Skeletal muscle satellite cell (primary cell): Measurements from ENCODE around the gene SENP1.

Experiments
- H3K27me3 ChIP-seq: 2 replicates; pipeline ENCODE4 v1.7.0; 2013; ENCODE audit warnings: low read length; ENCODE audit not compliant: control insufficient read depth, insufficient read depth
- H3K36me3 ChIP-seq: 2 replicates; pipeline ENCODE4 v1.7.0; 2013; ENCODE audit warnings: mild to moderate bottlenecking, control low read depth, low read length; ENCODE audit not compliant: insufficient read depth
- H3K4me1 ChIP-seq: 2 replicates; pipeline ENCODE4 v1.7.0; 2013; ENCODE audit warnings: low read length; ENCODE audit not compliant: control insufficient read depth, insufficient read depth
- H3K4me2 ChIP-seq: 2 replicates; pipeline ENCODE4 v1.7.0; 2013; ENCODE audit warnings: mild to moderate bottlenecking, low read length
- H3K4me3 ChIP-seq: 2 replicates; pipeline ENCODE4 v1.7.0; 2013; ENCODE audit warnings: low read length
- H3K9ac ChIP-seq: 2 replicates; pipeline ENCODE4 v1.7.0; 2013; ENCODE audit warnings: mild to moderate bottlenecking, low read depth, low read length, moderate library complexity
- H3K9me3 ChIP-seq: replicated peaks from 2 replicates; pipeline ENCODE4 v1.7.0; 2013; ENCODE audit warnings: mild to moderate bottlenecking, control low read depth, low read length

SENP1 gene

GRCh38 chr12:48022180-48022521 lies 83.7 kb downstream of the SENP1 start:
- H3K9me3 ChIP-seq = no peaks in the 10 kb centered on the region
- H3K4me3 ChIP-seq = no peak overlapping the region
- no peaks in the 10 kb centered on the region for H3K4me1 ChIP-seq
- H3K4me2 ChIP-seq = no peak overlapping the region
- peaks cover 80% of the 10 kb centered on the region for H3K27me3 ChIP-seq
- no peaks in the 10 kb centered on the region for H3K36me3 ChIP-seq
- no peak overlapping the region for H3K9ac ChIP-seq

GRCh38 chr12:48021485-48022179 lies 84.2 kb downstream of the SENP1 start:
- peaks cover 80% of the 10 kb centered on the region for H3K27me3 ChIP-seq
- H3K4me3 ChIP-seq = no peak overlapping the region
- H3K9me3 ChIP-seq = no peaks in the 10 kb centered on the region
- no peaks in the 10 kb centered on the region for H3K36me3 ChIP-seq
- no peaks in the 10 kb centered on the region for H3K4me1 ChIP-seq
- no peak overlapping the region for H3K4me2 ChIP-seq
- H3K9ac ChIP-seq = no peak overlapping the region

- Histone ChIP-seq H3K4me1 (no peaks in the 10 kb centered on the region), H3K36me3 (no peaks in the 10 kb centered on the region), H3K9me3 (no peaks in the 10 kb centered on the region), H3K9ac (no peak overlapping the region), H3K27me3 (peaks cover 77% of the 10 kb centered on the region), H3K4me2 (no peak overlapping the region), H3K4me3 (no peak overlapping the region)
These were observed 86.1 kb downstream of the SENP1 start for GRCh38 chr12:48019639-48020265.

DNA sequence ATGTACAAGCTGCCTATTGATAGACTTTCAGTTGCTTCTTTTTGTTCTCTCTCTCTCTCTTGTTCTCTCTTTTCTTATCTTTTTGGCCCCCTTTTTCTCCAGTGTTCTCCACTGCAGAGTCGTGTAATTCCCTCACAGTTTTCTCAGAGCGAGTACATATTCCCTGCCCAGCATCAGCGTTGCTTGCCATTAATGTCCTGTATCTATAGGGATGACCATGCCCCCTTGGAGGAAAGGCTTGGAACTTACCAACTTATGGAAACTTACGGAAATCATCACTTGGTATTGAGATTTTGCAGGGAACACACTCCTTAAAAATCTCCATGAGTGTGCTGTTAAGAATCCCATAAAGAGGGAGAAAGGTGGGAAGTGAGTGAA lies 87.3 kb downstream of the SENP1 start:
- Histone ChIP-seq H3K36me3 (no peaks in the 10 kb centered on the region), H3K9me3 (no peaks in the 10 kb centered on the region), H3K9ac (no peak overlapping the region), H3K4me3 (no peak overlapping the region), H3K4me2 (no peak overlapping the region), H3K4me1 (no peaks in the 10 kb centered on the region), H3K27me3 (peaks cover 79% of the 10 kb centered on the region)

- H3K4me2 ChIP-seq = no peak overlapping the region
- H3K36me3 ChIP-seq = no peaks in the 10 kb centered on the region
- H3K9me3 ChIP-seq = no peaks in the 10 kb centered on the region
- H3K4me1 ChIP-seq = no peaks in the 10 kb centered on the region
- H3K9ac ChIP-seq = no peak overlapping the region
- H3K27me3 ChIP-seq = peaks cover 78% of the 10 kb centered on the region
- no peak overlapping the region for H3K4me3 ChIP-seq
These were observed 87.8 kb downstream of the SENP1 start for GRCh38 chr12:48017921-48018617.

DNA sequence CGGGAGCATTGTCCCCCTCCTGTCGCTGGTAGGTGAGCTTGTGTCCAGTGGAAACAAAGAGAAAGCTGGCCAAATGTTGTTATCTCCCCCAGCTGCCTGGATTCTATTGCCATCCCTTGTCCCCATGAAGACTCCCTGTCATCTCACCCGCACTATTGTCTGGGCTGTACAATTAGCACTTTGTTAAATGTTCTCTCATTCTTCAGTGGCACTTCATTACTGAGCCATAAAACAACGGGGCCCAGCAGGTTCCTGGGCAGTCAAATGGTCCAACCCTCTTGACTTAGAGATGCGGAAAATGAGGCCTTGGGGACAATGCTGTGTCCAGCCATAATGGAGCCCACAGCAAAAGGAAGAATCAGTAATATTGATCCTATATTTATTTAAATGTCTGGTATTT lies 88.4 kb downstream of the SENP1 start:
- peaks cover 75% of the 10 kb centered on the region for H3K27me3 ChIP-seq
- H3K4me3 ChIP-seq = no peak overlapping the region
- no peaks in the 10 kb centered on the region for H3K4me1 ChIP-seq
- H3K4me2 ChIP-seq = no peak overlapping the region
- no peaks in the 10 kb centered on the region for H3K36me3 ChIP-seq
- H3K9me3 ChIP-seq = no peaks in the 10 kb centered on the region
- H3K9ac ChIP-seq = no peak overlapping the region

DNA sequence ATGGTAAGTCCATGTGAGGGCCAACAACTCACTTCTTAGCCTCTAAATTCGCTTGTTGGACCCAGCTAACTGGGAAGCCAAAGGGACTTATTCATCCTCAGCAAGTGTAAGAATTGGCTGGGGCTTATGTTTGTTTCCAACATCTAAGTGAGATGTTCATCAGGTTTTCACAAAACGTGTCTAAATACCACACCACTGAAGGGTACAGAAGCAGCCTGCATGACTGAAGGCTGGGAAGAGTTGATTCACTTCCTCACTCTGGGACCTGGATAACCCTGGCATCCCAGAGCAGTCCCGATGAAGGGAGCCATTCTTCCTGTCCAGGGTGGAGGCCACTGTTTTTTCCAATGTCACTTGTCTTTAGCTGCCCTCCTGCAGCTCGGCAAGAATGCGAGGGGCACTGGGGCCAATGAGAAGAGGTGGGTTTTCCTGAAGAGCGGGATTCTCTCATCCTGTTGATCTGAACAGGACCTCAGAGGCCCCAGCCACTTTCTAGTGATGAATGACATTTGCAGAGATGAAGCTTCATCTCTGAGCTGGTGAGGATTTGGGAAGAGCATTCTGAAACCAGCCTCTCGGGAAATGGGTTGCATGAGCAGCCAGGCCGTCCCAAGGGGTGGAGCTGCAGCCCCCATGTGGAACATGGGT lies 89.4 kb downstream of the SENP1 start:
- Histone ChIP-seq H3K9me3 (no peaks in the 10 kb centered on the region), H3K9ac (no peak overlapping the region), H3K4me3 (no peak overlapping the region), H3K4me1 (no peaks in the 10 kb centered on the region), H3K27me3 (peaks cover 72% of the 10 kb centered on the region), H3K36me3 (no peaks in the 10 kb centered on the region), H3K4me2 (no peak overlapping the region)

DNA sequence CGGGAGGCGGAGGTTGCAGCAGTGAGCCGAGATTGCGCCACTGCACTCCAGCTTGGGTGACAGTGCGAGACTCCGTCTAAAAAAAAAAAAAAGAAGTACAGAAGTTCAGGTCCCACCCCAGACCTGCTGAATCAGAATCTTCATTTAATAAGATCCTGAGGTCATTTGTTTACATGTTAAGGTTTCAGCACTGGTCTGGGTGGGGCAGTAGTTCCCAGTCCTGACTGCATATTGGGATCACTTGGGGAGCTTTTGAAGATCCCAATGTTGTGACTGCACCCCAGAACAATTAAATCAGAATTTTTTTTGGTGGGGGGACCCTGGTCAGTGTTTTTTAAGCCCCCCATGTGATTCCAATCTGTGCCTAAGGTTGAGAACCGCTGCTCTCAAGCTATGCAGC lies 89.9 kb downstream of the SENP1 start:
- peaks cover 72% of the 10 kb centered on the region for H3K27me3 ChIP-seq
- no peaks in the 10 kb centered on the region for H3K36me3 ChIP-seq
- no peak overlapping the region for H3K4me3 ChIP-seq
- no peak overlapping the region for H3K4me2 ChIP-seq
- H3K9me3 ChIP-seq = no peaks in the 10 kb centered on the region
- no peaks in the 10 kb centered on the region for H3K4me1 ChIP-seq
- H3K9ac ChIP-seq = no peak overlapping the region

GRCh38 chr12:48015129-48015528 lies 90.8 kb downstream of the SENP1 start:
- peaks cover 78% of the 10 kb centered on the region for H3K27me3 ChIP-seq
- H3K9me3 ChIP-seq = no peaks in the 10 kb centered on the region
- H3K4me2 ChIP-seq = no peak overlapping the region
- H3K4me3 ChIP-seq = no peak overlapping the region
- H3K4me1 ChIP-seq = no peaks in the 10 kb centered on the region
- no peak overlapping the region for H3K9ac ChIP-seq
- no peaks in the 10 kb centered on the region for H3K36me3 ChIP-seq

- peaks cover 78% of the 10 kb centered on the region for H3K27me3 ChIP-seq
- no peaks in the 10 kb centered on the region for H3K36me3 ChIP-seq
- no peak overlapping the region for H3K4me2 ChIP-seq
- H3K4me1 ChIP-seq = no peaks in the 10 kb centered on the region
- H3K4me3 ChIP-seq = no peak overlapping the region
- no peaks in the 10 kb centered on the region for H3K9me3 ChIP-seq
- no peak overlapping the region for H3K9ac ChIP-seq
These were observed 92.6 kb downstream of the SENP1 start for GRCh38 chr12:48013287-48013686.

GRCh38 chr12:48012070-48012469 lies 93.8 kb downstream of the SENP1 start:
- H3K36me3 ChIP-seq = no peaks in the 10 kb centered on the region
- H3K9ac ChIP-seq = no peak overlapping the region
- H3K9me3 ChIP-seq = no peaks in the 10 kb centered on the region
- peaks cover 78% of the 10 kb centered on the region for H3K27me3 ChIP-seq
- H3K4me2 ChIP-seq = no peak overlapping the region
- no peaks in the 10 kb centered on the region for H3K4me1 ChIP-seq
- no peak overlapping the region for H3K4me3 ChIP-seq
